DMS79 treated with DMSO at 0.1 percent for 48 hours (cell line): ENCODE measurements around the gene CLECL1.
"Not testable (repeated sequence)": the region's sequence is repeated elsewhere in the genome, so short reads cannot be mapped to it uniquely, and the experiment has no call there.

ENCODE experiments used
- DNase-seq: peaks from one replicate; lab custom pipeline; 2025; lab: John Stamatoyannopoulos, UW

The CLECL1 gene

GRCh38 chr12:9695150-9695549 lies 37.7 kb downstream of the CLECL1 start:
- not testable (repeated sequence) for DNase-seq

- no peak for DNase-seq
Observed at GRCh38 chr12:9694241-9694640, 38.7 kb downstream of the CLECL1 start.

- DNase-seq, result no peak
Observed at GRCh38 chr12:9692909-9693308, 40.0 kb downstream of the CLECL1 start.

- DNase-seq, result no peak
Observed at GRCh38 chr12:9687228-9687627, 45.7 kb downstream of the CLECL1 start.

GRCh38 chr12:9685915-9686314 lies 47.0 kb downstream of the CLECL1 start:
- no peak for DNase-seq

GRCh38 chr12:9685366-9685765 lies 47.5 kb downstream of the CLECL1 start:
- not testable (repeated sequence) for DNase-seq

- not testable (repeated sequence) for DNase-seq
Observed at GRCh38 chr12:9682949-9683348, 49.9 kb downstream of the CLECL1 start.

- not testable (repeated sequence) for DNase-seq
Observed at GRCh38 chr12:9682508-9682907, 50.4 kb downstream of the CLECL1 start.

GRCh38 chr12:9674226-9674590 lies 58.7 kb downstream of the CLECL1 start:
- DNase-seq, result no peak

GRCh38 chr12:9673404-9674225 lies 59.3 kb downstream of the CLECL1 start:
- peak; percentile 64 for DNase-seq
